GM19035 (cell line): ENCODE results near the gene UBE2Q2.
"Not testable (repeated sequence)": the region's sequence is repeated elsewhere in the genome, so short reads cannot be mapped to it uniquely, and the experiment has no call there.

Source experiments
- ATAC-seq: cut with Tn5 transposase; IDR thresholded peaks from one replicate; pipeline ENCODE4 v1.9.1; 2021; ENCODE audit not compliant: unreplicated experiment

The UBE2Q2 gene

GRCh38 chr15:75823860-75824613 lies 19.2 kb upstream of the UBE2Q2 start:
- ATAC-seq, result no peak

GRCh38 chr15:75827691-75828090 lies 15.6 kb upstream of the UBE2Q2 start:
- ATAC-seq, result no peak

GRCh38 chr15:75828429-75828828 lies 14.8 kb upstream of the UBE2Q2 start:
- no peak for ATAC-seq

GRCh38 chr15:75830910-75831805 lies 12.1 kb upstream of the UBE2Q2 start:
- ATAC-seq, result no peak

- no peak for ATAC-seq
Measured at GRCh38 chr15:75831806-75832102, 11.5 kb upstream of the UBE2Q2 start.

GRCh38 chr15:75832114-75832513 lies 11.1 kb upstream of the UBE2Q2 start:
- ATAC-seq, result no peak

GRCh38 chr15:75834021-75834420 lies 9.2 kb upstream of the UBE2Q2 start:
- no peak for ATAC-seq

- ATAC-seq, result no peak
Measured at GRCh38 chr15:75835990-75836958, 7.0 kb upstream of the UBE2Q2 start.

- peak; percentile 56 for ATAC-seq
Measured at GRCh38 chr15:75836959-75837334, 6.3 kb upstream of the UBE2Q2 start.

GRCh38 chr15:75840659-75841058 lies 2.6 kb upstream of the UBE2Q2 start:
- no peak for ATAC-seq

GRCh38 chr15:75841626-75842025 lies 1.6 kb upstream of the UBE2Q2 start:
- no peak for ATAC-seq

GRCh38 chr15:75843678-75844581 lies 683 bp downstream of the UBE2Q2 start:
- ATAC-seq, result peak; percentile 53

GRCh38 chr15:75844629-75845335 lies 1.5 kb downstream of the UBE2Q2 start:
- ATAC-seq, result no peak

- no peak for ATAC-seq
Measured at GRCh38 chr15:75849167-75849566, 5.9 kb downstream of the UBE2Q2 start.

GRCh38 chr15:75850708-75851107 lies 7.5 kb downstream of the UBE2Q2 start:
- ATAC-seq, result no peak

GRCh38 chr15:75851566-75851965 lies 8.3 kb downstream of the UBE2Q2 start:
- ATAC-seq, result not testable (repeated sequence)

GRCh38 chr15:75857886-75858285 lies 14.6 kb downstream of the UBE2Q2 start:
- ATAC-seq, result no peak

GRCh38 chr15:75861750-75862402 lies 18.6 kb downstream of the UBE2Q2 start:
- ATAC-seq, result no peak

GRCh38 chr15:75862796-75863195 lies 19.5 kb downstream of the UBE2Q2 start:
- ATAC-seq, result no peak
